ENCODE measurements around the gene LAMA3.

DNA sequence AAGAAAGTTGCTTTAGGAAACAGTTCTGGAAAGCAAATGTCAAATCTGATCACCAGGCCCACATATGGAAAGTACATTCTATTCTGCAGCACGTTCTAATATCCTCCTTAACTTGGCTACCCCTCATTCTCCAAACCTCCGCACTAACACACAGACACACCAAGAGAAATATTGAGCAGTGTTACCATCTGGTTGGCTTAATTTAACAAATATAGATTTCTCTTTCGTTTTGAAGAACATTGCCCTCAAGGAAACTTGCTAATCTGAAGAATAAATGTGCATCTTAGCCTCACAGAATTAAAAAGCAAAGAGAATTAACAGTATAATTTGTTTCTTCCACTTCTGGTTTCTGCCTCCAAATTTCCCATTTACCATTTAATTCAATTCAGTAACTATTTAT is 252.5 kb downstream of the LAMA3 start:
- TF ChIP-seq, protein P1, sequence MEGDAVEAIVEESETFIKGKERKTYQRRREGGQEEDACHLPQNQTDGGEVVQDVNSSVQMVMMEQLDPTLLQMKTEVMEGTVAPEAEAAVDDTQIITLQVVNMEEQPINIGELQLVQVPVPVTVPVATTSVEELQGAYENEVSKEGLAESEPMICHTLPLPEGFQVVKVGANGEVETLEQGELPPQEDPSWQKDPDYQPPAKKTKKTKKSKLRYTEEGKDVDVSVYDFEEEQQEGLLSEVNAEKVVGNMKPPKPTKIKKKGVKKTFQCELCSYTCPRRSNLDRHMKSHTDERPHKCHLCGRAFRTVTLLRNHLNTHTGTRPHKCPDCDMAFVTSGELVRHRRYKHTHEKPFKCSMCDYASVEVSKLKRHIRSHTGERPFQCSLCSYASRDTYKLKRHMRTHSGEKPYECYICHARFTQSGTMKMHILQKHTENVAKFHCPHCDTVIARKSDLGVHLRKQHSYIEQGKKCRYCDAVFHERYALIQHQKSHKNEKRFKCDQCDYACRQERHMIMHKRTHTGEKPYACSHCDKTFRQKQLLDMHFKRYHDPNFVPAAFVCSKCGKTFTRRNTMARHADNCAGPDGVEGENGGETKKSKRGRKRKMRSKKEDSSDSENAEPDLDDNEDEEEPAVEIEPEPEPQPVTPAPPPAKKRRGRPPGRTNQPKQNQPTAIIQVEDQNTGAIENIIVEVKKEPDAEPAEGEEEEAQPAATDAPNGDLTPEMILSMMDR (IDR thresholded peaks at IDR 0.05), result no peak
- TF ChIP-seq POLR2A (IDR thresholded peaks at IDR 0.05), result no peak

Data from right lobe of liver (tissue), 4 donors.